ENCODE results near the gene CYB561A3.

CYB561A3 gene

GRCh38 chr11:61315260-61315659, 46.4 kb downstream of the CYB561A3 start:
- DNase-seq: no peak

DNA sequence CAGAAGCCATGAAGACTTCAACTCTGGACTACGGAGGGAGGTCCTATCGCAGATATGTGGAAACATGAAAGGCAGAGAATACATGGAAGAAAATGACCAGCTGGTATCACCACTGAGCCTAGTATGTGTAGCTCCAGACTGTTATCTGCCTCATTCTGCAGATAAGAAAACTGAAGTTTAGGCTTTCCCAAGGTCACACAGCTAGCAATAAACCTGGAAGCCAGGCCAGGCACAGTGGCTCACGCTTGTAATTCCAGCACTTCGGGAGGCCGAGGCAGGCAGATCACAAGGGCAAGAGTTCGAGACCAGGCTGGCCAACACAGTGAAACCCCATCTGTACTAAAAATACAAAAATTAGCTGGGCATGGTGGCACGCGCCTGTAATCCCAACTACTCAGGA, 50.9 kb downstream of the CYB561A3 start:
- DNase-seq: no peak

- no peak for DNase-seq
Observed at GRCh38 chr11:61309739-61310138, 51.9 kb downstream of the CYB561A3 start.

DNA sequence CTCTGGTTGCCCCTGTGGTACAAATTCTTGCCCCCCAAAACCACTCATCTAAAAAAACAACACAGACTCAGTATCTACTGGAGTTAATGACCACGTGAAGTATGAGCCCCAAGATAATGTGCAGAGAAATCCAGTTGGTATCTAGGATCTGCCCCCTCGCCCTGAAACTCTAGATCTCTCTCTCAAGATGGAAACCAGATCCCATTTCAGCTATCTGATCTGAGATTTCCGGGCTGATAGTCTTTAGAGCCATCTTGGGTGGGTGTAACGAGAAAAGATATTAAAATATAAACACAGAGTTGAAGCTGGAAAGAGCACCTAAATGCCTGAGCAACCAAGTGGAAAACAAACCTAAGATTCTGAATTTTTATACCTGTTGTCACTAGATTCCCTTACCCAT, 52.5 kb downstream of the CYB561A3 start:
- no peak for DNase-seq

DNA sequence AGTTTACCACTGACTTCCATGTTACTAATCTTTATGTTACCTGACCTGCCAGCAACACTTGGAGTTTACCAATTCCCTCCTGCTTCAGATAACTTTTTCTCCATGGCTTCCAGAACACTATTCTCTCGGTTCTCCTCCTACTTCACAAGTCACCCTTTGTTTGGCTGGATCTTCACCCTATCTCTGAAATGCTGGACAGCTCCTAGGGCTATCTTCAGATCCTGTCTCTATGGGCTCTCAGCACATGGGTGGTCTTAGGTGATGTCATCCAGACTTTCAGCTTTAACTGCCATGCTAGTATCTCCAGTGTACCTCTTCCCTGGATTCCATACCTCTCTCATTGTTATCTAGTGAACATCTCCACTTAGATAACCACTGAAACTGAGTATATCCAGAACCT, 54.3 kb downstream of the CYB561A3 start:
- DNase-seq: no peak

DNA sequence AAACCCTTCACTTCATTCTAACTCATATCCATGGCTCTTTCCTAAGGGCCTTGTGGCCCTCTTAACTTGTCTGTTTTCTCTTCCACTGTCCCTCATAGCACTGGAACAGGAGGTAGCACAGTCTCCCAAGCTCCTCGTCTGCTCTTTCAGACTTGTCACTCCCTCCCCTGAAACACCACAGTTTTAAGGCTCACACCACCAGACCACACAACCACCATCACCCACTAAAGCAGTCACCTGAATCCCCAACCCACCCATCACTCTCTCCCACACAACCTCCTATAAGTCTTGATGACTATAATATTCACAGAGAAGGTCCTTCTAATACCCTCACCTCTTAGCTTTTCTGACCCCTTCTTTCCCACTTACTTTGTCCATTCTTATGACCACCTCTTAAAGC, 55.5 kb downstream of the CYB561A3 start:
- no peak for DNase-seq

DNA sequence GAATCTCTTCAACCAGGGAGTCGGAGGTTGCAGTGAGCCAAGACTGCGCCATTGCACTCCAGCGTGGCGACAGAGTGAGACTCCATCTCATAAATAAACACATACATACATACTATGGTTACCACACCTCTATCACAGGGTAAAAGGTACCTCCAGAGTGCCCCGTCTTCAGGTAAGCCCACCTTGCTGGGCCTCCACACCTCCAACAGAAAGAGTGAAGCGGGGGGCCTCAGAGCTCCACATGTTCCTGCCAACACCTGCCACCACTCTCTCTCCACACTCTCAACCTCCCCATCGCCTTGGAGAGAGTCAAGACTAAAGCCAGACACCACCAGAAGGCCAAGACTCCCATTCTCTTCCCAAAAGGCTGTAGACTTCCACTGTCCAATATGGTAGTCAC, 56.3 kb downstream of the CYB561A3 start:
- DNase-seq: no peak

GRCh38 chr11:61303725-61304124, 58.0 kb downstream of the CYB561A3 start:
- no peak for DNase-seq

DNA sequence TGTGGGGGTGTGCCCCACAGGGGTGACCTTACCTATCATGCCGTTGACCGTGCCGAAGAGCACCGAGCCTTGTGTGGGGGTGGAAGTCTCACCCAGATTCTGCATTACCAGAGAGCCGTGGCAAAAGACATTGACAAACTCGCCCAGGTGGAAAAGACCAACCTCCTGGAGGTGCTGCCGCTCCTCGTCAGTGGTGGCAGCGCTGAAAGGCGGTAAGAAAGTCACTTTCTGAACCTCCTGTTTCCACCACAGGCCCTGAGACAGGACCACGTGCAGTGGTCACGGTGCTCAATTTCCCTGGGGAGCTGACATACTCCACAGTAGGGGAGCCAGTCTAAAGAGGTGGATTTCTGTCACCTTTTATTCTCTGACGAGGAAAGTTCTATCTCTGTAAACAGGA, 59.1 kb downstream of the CYB561A3 start:
- DNase-seq: no peak

Data from DMS79 (cell line).